ENCODE data around the gene NR2C1. TPM values are rescaled to one million over a fixed set of nuclear protein-coding genes. Genes with fewer than 3 reads are reported as not detected.

The NR2C1 gene
- total RNA-seq, 1 donor from 2014 or later = 39.1 TPM

Other genes starting within 250 kb of the NR2C1 start
- gene NDUFA12, start 69.9 kb downstream of the NR2C1 start, total RNA-seq = 117 and 179 TPM in 2 replicates
- gene FGD6, start 143.8 kb upstream of the NR2C1 start, total RNA-seq = 12.3 and 14.1 TPM in 2 replicates
- 70.5 and 70.6 TPM in 2 replicates for gene VEZT, start 144.2 kb upstream of the NR2C1 start, total RNA-seq

Measured in glomerular endothelial cell (primary cell).